HG03039 (cell line): ENCODE measurements around the gene AJAP1.
"Not testable (repeated sequence)": the region's sequence is repeated elsewhere in the genome, so short reads cannot be mapped to it uniquely, and the experiment has no call there.

Experiments
- ATAC-seq: cut with Tn5 transposase; IDR thresholded peaks from one replicate; pipeline ENCODE4 v1.9.1; 2021; ENCODE audit warnings: mild to moderate bottlenecking, moderate library complexity; ENCODE audit not compliant: unreplicated experiment

AJAP1 gene, protein sequence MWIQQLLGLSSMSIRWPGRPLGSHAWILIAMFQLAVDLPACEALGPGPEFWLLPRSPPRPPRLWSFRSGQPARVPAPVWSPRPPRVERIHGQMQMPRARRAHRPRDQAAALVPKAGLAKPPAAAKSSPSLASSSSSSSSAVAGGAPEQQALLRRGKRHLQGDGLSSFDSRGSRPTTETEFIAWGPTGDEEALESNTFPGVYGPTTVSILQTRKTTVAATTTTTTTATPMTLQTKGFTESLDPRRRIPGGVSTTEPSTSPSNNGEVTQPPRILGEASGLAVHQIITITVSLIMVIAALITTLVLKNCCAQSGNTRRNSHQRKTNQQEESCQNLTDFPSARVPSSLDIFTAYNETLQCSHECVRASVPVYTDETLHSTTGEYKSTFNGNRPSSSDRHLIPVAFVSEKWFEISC

DNA sequence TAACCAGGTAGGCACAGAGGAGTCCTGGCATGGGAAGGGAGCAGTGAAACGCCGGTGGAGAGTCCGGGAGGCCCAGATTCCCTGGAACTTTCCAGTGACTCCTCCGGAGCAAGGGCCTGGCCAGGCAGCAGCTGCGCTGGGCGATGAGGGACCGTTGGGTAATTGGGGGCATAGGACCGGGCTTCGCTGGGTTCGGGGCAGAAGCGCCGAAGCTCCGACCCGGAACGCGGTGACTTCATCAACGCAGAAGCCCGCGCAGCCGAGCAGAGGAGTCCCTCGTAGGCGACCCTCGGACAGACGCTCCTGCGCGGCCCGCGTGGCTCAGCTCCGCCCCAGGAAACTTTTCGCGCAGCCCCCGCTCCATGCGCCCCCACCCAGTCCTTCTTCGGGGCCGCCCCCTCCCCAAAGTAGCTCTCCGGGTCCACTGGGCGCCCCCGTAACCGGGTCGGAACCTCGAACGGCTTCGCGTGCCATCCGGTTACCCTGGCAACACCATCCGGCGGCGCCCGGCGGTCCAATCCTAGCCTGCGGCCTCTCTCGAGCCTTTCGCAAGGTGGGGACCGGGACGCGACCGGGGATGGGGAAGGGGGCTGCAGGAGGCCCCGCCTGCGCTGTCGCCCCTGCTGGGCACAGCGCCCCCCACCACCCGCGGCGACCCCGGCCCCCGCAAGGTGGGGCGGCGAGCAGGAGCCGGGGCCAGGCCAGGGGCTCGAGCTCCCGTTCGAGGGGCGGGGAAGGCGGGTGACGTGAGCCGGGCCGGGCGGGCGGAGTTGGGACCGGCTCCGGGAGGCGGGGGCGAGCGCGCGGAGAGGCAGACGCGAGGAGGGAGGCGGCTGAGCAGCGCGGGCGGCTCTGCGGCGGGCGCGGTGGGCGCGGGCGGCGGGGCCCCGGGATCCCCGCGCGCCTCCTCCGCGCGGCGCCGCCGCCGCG lies at the start of gene AJAP1:
TSS of gene AJAP1 (plus strand) at position 814 of the 930 bp plus-strand sequence. CDS start 817 bp downstream, outside the sequence.
- no peak for ATAC-seq

DNA sequence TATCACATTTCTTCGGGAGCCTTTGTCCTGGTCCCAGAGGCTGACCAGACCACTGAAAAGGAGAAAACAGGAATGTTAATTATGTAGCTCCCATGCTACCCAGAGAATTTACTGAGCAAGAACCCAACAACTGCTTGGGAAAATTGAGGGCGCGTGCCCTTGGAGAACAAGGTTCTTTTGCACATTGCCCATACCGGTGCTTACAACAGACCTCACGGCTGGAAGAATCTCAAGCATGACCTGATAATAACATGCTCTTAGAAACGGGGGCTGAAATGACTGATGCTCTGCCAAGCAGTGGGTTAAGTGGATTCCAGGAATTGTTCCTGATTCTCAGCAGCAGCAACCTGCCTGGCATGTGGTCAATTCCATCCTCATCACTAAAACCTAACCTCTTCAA lies 49.3 kb upstream of the AJAP1 start:
- no peak for ATAC-seq

DNA sequence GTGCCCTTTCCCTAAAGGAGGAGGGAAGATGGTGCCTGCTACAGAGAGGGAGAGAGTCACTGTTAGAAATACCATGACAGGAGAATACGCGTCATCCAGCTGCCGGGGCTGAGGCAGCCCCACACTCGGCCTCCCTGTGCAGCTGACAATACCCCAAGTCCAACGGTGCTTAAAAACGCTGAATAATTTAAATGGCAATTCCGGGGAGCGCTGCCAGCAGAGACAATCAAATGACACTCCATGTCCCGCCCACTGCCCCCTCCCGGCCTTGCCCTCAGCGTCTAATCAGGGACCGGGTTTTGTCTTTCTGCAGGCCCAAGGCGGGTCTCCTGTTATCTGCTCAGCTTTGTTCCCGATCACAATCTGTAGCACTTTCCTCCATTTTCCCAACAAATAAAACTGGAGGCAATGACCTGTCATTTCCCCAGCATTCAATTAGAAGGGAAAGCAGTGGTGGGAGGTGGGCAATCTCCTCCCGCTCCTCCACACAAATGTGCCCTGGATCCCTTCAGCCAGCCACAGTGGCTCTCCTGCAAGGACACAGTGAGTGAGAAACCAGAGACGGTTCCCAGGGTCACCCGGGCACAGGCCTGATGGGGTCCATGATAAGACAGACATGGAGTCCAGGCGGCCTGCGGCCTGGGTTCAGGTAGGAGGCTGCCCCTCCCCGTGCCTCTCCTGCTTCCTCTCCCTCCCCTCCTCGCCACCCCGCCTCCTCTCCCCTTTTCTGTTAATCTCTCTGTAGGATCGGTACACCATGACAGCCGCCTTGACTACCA lies 42.7 kb upstream of the AJAP1 start:
- no peak for ATAC-seq

DNA sequence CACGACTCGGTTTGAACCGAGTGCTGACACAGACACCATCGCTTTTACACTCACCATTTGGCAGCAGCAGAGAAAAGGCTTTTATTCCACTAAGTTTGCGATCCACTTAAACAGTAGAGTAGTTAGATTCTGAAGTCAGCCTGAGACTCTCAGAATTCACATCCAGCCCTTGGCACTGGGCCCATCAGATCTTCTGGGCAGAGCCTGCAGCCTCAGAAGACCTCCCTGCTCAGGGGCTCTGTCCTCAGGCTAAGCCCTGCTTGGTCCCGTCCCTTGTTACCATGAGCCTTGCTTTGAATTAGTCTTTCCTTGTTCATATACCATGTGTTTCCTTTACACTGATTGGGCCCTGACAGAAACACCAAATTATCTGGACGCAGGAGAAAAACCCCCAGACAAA lies 41.4 kb upstream of the AJAP1 start:
- no peak for ATAC-seq

DNA sequence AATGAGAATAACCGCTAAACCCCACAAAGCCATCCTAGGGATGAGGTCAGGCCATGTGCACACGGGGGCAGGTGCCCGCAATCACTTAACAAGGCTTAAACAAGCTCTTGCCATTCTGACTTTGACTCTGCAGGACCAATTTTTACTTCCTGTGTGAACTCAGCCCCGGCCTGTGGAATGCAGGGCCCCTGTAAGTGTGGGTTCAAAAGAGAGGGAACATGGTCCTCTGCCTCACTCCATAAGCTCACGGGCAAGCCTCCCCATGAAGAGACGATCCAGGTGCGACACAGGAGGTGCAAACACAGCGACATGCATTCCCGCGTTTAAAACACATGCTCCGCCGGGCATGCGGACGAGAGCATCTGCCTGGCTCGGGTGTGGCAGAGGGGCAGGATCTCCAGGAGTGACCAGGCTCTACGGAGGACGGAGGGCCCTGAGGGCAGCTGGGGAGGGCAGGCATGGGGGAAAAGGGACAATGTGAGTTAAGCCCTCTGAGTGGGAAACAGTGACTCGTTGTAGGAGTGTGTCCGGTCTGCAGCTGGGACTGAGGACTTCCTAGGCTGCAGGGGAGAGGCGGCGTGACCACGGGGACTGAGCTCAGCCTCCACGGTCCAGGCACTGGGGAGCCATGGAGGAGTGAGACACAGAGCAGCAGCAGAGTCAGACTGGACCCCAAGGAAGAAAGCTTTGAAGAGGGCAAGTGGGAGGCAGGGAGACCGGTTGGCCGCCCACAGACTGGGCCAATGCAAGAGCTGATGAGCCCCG lies 40.6 kb upstream of the AJAP1 start:
- no peak for ATAC-seq

DNA sequence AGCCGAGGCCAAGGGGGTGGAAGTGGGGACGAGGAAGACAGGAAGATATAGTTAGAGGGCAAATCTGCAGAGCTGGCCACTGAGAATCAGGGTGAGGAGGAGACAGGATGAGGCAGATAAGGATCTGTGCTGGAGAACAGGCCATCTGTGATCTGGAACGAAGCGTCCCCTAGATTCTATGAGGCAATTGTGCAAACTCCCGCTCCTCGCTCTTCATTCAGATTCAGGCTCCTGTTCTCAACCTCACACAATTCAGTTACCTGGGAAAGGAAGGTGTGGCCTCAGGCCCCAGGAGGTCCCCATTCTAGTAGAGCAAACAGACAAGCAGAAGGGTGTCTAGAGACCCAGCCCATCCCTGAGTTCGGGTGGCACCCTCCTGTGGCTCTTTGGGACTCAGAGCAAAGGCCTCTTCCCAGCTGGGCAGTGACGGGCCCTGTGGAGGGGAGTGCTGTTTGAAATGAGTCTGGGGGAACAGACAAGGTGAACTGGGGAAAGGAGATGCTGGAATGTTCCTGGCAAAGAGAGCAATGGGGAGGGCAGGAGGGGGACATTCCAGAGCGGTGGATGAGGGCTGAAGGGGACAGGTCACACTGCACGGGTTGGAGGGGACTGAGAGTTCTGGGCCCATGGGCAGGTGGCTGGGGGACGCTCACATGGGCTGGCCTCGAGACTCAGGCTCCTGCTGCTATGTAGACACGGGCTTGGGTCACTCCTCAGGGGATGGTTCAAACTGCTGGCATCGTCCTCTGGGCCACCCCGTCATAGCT lies 39.9 kb upstream of the AJAP1 start:
- ATAC-seq = no peak

DNA sequence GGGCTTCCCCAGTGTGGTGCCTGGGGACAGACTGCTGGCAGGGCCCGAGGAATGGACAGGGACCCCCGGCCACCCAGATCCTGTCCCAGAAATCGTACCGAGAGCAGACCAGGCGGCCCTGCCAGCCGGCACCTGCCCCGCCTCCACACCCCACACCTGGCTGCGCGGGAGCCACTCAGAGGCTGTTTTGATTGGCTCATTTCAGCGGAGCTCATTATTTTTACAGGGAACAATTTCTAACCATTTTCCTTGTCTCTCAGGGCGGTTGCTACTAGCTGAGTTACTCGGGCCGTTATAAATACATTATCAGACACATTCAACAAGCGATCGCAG lies 39.3 kb upstream of the AJAP1 start:
- ATAC-seq = no peak

DNA sequence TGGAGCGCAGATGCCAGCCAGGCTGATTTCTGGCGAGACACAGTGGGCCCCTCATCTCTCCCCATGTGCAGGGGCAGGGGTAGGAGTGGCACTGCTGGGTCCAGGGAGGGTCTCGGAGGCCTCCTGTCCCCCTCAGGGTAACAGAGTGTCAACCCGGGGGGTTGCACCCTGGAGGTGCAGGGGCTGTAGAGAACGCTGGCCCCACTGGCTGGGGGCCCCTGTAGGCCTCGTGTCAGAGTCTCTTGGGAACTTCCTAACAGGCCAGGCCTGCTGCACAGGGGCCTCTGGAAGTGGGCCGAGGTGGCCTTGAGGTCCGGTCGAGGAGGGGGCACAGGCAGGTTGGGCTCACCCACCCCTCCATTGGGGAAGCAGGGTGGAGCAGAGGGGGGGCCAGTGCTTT lies 38.9 kb upstream of the AJAP1 start:
- ATAC-seq = no peak

DNA sequence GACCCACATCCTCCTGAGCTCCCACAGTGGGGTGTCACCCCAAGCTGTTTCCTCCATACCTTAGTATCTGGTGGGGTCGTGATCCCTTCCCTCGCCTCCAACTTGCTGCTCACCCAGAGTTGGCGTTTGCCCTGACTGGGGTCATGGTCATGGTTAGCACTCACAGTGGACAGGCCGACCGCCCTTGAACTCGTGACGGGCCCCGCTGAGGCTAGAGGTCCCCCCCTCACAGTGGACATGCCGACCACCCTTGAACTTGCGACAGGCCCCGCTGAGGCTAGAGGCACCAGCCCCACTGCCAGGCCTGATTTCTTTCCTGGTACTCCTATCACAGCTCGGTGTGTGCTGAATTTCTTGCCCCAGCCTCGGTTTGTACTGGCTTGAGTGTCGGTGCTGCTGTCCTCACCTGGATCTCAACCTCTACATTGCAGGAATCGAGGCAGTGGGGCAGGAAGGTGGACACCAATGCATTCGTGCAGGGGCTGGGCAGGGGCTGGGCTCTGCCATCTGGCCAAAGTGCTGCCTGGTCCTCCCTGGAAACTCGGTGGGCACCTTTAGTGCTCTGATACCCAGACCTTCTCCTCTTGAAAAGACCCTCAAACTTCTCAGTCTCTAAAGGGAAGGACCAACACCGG lies 37.5 kb upstream of the AJAP1 start:
- no peak for ATAC-seq

DNA sequence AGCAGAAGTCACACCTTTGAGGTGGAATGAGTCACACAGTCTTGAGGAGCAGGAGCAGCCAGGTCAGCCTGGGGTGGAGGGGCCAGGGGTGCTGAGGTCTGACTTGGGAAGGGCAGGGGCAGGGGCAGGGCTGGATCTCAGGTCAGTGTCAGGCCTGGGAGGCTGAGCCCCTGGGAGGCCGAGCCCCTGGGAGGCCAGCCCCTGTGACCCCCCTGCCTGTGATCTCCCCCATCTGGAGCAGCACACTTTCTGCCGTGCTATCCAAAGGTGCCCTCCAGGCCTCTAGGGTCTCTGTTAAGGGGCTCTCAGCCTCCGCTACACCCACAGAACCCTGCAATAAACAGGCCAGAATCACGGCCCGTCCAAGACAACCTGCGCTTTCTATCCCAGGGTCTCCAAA lies 36.9 kb upstream of the AJAP1 start:
- ATAC-seq = no peak

DNA sequence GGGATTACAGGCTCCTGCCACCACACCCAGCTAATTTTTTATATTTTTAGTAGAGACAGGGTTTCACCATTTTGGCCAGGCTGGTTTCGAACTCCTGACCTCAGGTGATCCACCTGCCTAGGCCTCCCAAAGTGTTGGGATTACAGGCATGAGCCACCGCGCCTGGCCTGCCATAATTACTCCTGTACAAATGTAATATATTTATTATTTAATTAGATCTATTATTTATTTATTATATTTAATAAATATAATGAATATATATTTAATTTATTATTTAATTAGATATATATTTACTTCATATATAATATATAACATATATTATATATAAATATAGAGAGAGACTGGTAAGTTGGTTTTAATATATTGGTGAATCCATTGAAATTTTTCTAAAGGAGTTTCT lies 35.6 kb upstream of the AJAP1 start:
- not testable (repeated sequence) for ATAC-seq

DNA sequence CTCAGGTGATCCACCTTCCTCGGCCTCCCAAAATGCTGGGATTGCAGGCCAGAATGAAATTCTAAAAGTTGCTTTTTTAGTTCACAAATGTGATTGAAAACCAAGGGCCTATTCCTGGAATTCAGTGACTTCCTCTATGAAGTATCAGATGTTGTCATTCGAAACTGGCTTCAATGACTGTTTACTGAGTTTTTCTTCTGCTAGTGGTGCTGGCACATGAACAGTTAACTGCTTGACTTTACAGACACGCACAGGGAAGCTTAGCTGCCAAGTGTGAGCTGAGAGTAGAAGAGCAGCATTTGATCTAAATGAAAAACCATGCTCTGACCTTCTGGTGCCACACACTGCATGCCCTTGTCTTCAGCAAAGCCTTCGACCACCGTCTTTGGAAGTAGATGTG lies 32.8 kb upstream of the AJAP1 start:
- ATAC-seq = no peak

DNA sequence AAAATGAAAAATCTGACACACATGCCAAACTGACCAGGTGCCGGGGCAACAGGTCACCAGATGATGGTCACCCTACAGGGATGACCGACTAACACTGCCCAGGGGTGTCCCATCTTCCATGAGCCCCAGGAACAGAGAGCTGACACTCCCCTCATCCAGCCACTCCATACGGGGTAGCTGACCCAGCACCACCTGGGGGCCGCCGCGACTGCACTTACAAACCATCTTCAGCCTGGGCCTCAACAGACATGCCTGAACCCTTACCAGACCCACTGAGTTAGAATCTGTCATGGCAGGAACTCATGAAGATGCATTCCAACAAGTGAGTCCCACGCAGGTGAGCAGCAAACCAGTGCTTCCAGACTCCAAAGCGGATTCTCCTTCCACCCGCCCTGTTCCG lies 31.6 kb upstream of the AJAP1 start:
- no peak for ATAC-seq

DNA sequence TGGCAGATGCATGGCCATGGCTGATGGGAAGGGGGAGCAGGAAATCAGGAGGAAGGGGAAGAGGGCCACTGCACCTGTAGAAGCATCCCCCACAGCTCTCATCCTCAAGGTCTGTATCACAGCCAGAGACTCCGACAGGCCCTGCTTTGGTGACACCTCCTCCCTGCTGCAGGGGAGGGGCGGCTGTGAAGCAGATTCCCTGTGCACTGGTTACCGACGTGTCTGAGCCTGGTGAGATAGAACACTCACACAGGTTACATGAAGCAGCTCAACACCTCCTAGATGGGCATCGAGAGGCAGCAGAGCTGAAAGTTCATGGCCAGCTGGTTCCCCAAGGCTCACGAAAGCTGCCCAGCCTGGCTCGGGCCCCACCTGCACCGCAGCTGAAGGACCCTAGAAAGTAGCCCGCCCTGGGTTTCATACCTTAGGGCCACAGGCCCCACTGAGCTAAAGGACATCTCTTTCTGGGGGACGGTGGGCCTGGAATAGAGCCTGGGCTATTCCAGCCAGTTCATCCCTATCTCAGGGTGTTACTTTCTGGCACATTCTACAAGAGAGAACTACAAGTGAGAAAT lies 30.2 kb upstream of the AJAP1 start:
- ATAC-seq = no peak

DNA sequence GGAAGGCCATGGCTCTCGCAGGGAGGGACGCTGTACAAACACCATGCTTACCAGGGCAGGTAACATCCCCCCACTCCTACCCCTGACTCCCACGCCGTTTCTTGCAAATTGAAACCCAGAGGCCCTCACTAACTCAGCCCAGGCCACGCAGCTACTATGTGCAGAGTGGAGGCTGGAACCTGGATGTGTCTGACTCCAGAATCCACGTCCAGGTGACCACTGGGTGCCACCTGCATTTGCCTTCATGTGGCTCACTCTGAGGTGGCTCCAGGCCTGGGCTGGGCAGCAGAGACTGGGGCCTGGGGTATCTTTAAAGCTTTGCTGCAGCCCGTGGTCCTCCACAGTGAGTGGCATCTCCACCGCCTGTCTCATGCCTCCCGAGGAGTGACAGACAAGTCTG lies 29.6 kb upstream of the AJAP1 start:
- no peak for ATAC-seq

DNA sequence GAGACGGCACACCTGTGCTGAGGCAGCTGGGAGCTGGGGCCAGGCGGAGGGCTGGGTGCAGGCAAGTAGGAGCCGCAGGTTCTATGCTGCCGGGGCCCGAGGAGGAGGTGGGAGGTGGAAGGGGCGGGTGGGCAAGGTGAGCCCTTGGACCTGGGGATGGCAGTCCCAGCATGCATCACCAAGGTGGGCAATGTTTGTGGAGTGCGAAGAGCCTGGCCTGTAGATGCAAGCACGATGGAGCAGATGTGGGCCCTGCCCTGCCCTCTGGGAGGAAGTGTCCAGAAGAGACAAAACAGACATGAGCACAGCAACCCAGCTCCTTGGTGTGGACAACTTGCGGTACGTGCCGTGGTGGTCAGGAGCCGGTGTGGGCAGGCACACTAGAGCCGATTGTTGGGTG lies 28.3 kb upstream of the AJAP1 start:
- ATAC-seq = no peak

DNA sequence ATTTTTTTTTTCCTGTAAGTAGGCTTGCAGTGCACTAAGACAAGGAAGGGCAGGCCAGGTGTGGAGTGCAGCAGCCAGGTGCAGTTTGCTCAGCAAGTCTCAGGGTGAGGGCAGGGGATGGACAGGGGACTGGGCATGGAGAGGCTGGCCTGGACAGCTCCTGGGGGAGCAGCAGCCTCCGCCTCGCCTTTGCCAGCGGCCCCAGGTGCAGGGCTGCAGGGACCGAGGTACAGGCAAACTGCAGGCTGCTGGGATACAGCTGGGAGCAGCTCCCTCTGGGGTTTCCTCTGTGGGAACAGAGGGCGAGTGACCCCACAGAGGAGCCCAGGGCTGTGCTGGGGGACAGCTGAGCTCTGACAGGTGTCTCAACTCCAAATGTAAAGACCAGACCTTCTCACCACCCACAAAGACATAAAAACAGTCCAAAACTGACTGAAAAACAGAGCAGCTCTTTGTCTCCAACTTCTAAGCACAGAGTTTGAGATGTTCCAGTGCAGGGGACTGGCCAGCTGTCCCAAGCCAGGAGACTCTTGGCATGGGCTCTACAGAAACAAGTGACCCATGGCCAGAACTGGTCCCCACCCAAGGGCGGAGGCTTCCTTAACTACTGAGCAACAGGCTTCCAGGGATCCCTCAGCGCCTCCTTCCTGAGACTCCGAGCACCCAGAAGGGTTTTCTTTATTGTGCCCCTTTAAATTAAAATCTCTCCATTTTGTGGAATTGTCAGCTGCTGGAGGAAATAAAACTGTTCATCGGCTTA lies 27.7 kb upstream of the AJAP1 start:
- ATAC-seq = no peak

DNA sequence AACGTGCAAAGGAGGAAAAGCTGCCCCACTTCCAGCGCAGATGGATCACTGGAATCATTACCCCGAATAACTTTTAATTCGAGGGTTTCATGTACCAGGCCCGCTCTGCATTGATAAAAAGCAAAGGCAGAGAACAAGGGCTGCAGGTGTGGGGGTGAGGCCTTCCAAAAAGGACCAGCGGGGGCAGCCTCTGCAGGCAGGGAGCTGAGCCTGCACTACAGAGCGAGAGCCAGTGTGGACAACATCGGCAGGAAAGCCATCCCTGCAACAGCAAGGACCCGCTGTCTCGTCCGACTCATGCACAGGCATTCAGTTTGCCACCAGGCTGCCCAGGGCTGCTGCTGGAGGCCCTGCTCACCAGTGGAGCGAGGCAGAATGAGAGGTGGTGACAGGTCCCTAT lies 27.1 kb upstream of the AJAP1 start:
- ATAC-seq = no peak
